ENCODE results near the gene RNF175.
A peak's percentile ranks its signal among the peaks of the same experiment; 100 is the strongest.

Gene RNF175

GRCh38 chr4:153757407-153757806 lies 2.4 kb downstream of the RNF175 start:
- H3K27ac ChIP-seq, result no peak overlapping the region
- no peak overlapping the region for H3K4me3 ChIP-seq

GRCh38 chr4:153755186-153755585 lies 4.6 kb downstream of the RNF175 start:
- Histone ChIP-seq H3K27ac (no peak overlapping the region), H3K4me3 (no peak overlapping the region)

- Histone ChIP-seq H3K27ac (no peak overlapping the region), H3K4me3 (no peak overlapping the region)
These were observed 9.5 kb downstream of the RNF175 start for GRCh38 chr4:153750197-153750817.

- Histone ChIP-seq H3K27ac (peak overlapping the region in 8 of 21 experiments; percentile 7 to 44 (median 24)), H3K4me3 (no peak overlapping the region)
These were observed 11.4 kb downstream of the RNF175 start for GRCh38 chr4:153748378-153748777.

- Histone ChIP-seq H3K4me3 (no peak overlapping the region), H3K27ac (peak overlapping the region in 6 of 21 experiments; percentile 7 to 44 (median 26))
These were observed 12.3 kb downstream of the RNF175 start for GRCh38 chr4:153747406-153747955.

GRCh38 chr4:153745651-153746050 lies 14.2 kb downstream of the RNF175 start:
- Histone ChIP-seq H3K27ac (no peak overlapping the region), H3K4me3 (no peak overlapping the region)

GRCh38 chr4:153741541-153741940 lies 18.3 kb downstream of the RNF175 start:
- H3K27ac ChIP-seq, result no peak overlapping the region

GRCh38 chr4:153735906-153736461 lies 23.8 kb downstream of the RNF175 start:
- H3K4me3 ChIP-seq, result no peak overlapping the region
- H3K27ac ChIP-seq, result no peak overlapping the region

More at GRCh38 chr4:153741541-153741940, 18.3 kb downstream of the RNF175 start:
- H3K4me3 ChIP-seq, result no peak overlapping the region

- H3K4me3 ChIP-seq, result no peak overlapping the region
- H3K27ac ChIP-seq, result no peak overlapping the region
These were observed 25.9 kb downstream of the RNF175 start for GRCh38 chr4:153733751-153734448.

GRCh38 chr4:153731239-153731638 lies 28.6 kb downstream of the RNF175 start:
- Histone ChIP-seq H3K27ac (no peak overlapping the region), H3K4me3 (no peak overlapping the region)

GRCh38 chr4:153729895-153730294 lies 29.9 kb downstream of the RNF175 start:
- H3K4me3 ChIP-seq, result no peak overlapping the region
- no peak overlapping the region for H3K27ac ChIP-seq

GRCh38 chr4:153728660-153729059 lies 31.2 kb downstream of the RNF175 start:
- peak overlapping the region in 1 of 21 experiments; percentile 14 for H3K27ac ChIP-seq

GRCh38 chr4:153728151-153728550 lies 31.7 kb downstream of the RNF175 start:
- H3K4me3 ChIP-seq, result no peak overlapping the region
- H3K27ac ChIP-seq, result no peak overlapping the region

More at GRCh38 chr4:153728660-153729059, 31.2 kb downstream of the RNF175 start:
- no peak overlapping the region for H3K4me3 ChIP-seq

- no peak overlapping the region for H3K4me3 ChIP-seq
- H3K27ac ChIP-seq, result no peak overlapping the region
These were observed 34.0 kb downstream of the RNF175 start for GRCh38 chr4:153725831-153726154.

- Histone ChIP-seq H3K27ac (no peak overlapping the region), H3K4me3 (no peak overlapping the region)
These were observed 34.5 kb downstream of the RNF175 start for GRCh38 chr4:153725136-153725830.

- H3K4me3 ChIP-seq, result no peak overlapping the region
- no peak overlapping the region for H3K27ac ChIP-seq
These were observed 35.2 kb downstream of the RNF175 start for GRCh38 chr4:153724606-153725005.

- Histone ChIP-seq H3K4me3 (no peak overlapping the region), H3K27ac (no peak overlapping the region)
These were observed 37.8 kb downstream of the RNF175 start for GRCh38 chr4:153722036-153722435.

- H3K4me3 ChIP-seq, result no peak overlapping the region
- no peak overlapping the region for H3K27ac ChIP-seq
These were observed 45.8 kb downstream of the RNF175 start for GRCh38 chr4:153713866-153714646.

GRCh38 chr4:153710681-153711080 lies 49.1 kb downstream of the RNF175 start:
- Histone ChIP-seq H3K27ac (no peak overlapping the region), H3K4me3 (no peak overlapping the region)

GRCh38 chr4:153706519-153706918 lies 53.3 kb downstream of the RNF175 start:
- no peak overlapping the region for H3K4me3 ChIP-seq
- H3K27ac ChIP-seq, result no peak overlapping the region

Data from skin epidermis (tissue), 12 donors.